NCI-H345 treated with DMSO at 0.1 percent for 48 hours (cell line): ENCODE data around the gene SMPDL3A.

ENCODE experiments used
- DNase-seq: peaks from one replicate; lab custom pipeline; 2025; ENCODE audit not compliant: unreplicated experiment; lab: John Stamatoyannopoulos, UW

The SMPDL3A gene

DNA sequence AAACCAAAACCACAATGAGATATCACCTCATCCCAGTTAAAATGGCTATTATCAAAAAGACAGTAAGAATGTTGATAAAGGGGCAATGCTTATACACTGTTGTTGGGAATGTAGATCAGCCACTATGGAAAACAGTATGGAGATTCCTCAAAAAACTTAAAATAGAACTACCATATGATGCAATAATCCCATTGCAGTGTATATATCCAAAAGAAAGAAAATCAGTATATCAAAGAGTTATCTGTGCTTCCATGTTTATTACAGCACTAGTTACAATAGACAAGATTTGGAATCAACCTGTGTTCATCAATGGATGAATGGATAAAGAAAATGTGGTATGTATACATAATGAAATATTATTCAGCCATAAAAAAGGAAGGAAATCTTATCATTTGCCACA lies 13.1 kb upstream of the SMPDL3A start:
- no peak for DNase-seq

GRCh38 chr6:122778302-122778701 lies 10.8 kb upstream of the SMPDL3A start:
- no peak for DNase-seq

- DNase-seq = peak; percentile 25
Measured at GRCh38 chr6:122778985-122779661, 9.9 kb upstream of the SMPDL3A start.

DNA sequence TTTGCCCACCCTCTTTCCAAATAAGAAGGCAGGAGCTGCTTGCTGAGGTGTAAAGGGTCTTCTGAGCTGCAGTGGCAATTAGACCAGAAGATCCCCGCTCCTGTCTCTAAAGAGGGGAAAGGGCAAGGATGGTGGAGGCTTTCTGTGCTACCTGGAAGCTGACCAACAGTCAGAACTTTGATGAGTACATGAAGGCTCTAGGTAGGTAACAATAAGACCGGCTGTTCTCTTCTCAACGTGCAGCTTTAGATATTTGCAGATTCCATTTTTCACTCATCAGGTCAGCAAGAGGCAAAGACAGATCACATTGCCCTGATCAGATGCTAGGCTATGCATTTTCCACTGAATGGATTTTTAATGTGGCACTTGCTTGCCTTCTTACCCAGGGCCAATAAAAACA lies 9.4 kb upstream of the SMPDL3A start, which contains the start of gene FABP7:
Gene FABP7 (plus strand): TSS at position 50 of the 400 bp plus-strand sequence. CDS start 79 bp downstream, at position 129.
- no peak for DNase-seq

GRCh38 chr6:122780114-122780513 lies 8.9 kb upstream of the SMPDL3A start:
- no peak for DNase-seq

- DNase-seq = no peak
Measured at GRCh38 chr6:122781716-122782115, 7.3 kb upstream of the SMPDL3A start.

- DNase-seq = no peak
Measured at GRCh38 chr6:122783401-122783800, 5.7 kb upstream of the SMPDL3A start.

DNA sequence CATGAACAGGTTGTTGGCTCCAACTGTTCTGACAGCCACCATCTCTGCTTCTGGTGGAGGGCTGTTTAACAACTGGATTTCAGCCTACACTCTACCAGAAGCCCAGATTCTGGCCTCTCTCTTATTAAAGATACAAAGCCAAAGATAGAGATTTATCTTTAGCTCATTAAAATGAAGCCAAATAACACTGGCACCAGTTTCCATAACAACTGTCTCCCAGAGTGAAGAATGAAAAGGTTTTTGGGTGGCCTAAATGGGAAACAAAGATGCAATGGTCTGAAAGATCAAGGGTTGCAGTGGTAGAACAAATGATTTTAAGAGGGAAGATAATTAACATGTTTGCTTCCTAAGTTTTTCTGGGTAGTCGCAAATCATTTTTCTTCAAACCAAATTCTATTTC lies 3.2 kb upstream of the SMPDL3A start:
- no peak for DNase-seq

DNA sequence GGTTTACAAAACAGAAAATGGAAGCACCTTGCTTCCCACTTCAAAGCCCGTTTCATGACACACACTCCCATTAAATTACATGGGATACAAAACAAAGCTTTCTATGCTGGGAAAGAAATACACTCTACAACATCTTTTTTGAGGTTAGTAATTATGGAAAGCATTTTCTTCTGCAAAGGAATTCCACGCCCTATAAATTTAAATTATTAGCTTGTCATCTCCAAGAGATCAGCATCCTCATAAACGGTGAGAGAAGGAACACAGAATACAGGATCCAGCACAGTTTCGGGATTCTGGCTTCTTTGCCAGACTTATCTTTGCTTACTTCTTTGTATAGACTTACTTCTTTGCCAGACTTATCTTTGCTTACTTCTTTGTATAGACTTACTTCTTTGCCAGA lies 1.3 kb upstream of the SMPDL3A start:
- no peak for DNase-seq

- DNase-seq = no peak
Measured at GRCh38 chr6:122788208-122788607, 850 bp upstream of the SMPDL3A start.

GRCh38 chr6:122788663-122789181 lies 336 bp upstream of the SMPDL3A start:
- DNase-seq = peak; percentile 64

DNA sequence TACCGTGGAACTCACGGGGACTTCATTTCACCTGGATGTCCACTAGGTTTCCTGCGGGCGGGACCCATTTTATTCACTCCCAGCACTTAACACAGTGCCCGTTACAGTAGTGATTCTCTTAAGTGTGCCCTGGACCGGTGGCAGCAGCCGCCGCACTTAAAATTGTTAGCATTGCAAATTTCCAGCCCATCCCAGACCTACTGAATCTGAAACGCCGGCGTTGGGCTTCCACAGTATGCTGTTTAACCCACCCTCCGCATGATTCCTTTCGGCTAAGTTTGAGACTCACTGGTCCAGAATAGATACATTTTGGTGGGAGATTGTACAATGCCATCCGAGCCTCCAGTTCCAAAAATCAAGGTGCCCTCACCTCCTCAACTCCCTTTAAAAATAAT lies 967 bp downstream of the SMPDL3A start:
- DNase-seq = peak; percentile 54

DNA sequence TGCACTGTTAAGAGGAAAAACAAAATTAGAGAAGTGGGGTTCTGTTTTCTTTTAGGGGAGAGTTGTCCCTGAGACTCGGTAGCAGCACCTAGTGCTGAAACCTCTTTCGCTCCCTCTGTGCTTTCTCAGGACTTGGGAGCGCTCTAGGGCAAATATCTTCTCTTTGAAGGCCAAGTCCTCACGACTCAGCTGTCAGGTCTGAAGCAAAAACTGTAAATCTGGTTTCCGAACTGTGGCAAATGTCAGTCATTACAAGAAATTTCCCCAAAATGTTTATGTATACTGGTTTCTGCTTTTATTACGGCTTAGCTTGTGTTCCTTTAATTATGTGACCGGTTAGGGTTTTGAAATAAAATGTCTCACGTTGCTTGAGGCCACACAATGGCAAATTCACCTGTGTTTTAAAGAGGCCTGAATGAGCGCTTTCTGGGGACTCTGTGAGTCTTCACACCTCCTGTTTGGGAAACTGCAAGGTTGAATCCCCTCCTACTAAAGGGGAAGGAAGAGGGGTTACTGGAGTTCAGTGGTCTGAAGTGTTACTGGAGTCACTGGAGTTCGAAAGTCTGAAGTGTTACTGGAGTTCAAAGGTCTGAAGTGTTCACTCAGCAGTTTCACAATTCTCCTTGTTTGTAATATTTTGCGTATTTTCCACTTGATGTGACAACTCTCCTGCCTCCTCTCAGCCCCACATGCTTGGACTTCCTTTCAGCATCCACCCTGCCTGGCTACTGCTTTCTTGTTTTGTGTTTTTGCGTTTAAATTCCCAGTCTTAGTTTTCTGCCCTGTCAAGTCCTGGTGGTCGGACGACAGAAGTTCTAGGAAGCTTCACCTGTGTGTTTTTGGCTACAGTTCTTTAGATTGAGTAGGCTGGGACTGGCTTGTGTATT lies 1.6 kb downstream of the SMPDL3A start:
- DNase-seq = no peak

- DNase-seq = no peak
Measured at GRCh38 chr6:122791310-122791679, 2.2 kb downstream of the SMPDL3A start.

- DNase-seq = no peak
Measured at GRCh38 chr6:122792766-122793165, 3.7 kb downstream of the SMPDL3A start.

DNA sequence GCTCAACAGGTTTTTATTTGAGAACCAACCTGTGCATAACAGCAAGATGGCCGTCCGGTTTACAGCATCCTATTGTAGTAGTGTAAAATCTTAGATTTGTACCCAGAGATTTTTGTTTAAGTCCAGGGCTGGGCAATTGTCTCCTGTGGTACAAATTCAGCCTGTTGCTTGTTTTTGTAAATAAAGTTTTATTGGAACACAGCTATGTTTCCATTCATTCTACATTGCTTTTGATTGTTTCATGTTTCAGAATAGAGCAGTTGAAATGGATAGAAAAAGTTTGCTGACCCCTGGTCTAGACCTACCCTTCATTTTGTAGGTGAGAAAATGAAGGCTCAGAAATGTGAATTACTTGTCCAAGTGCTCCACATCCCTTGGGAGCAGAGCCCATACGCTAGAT lies 8.5 kb downstream of the SMPDL3A start:
- DNase-seq = no peak

- DNase-seq = no peak
Measured at GRCh38 chr6:122798099-122798641, 9.1 kb downstream of the SMPDL3A start.

GRCh38 chr6:122799140-122799745 lies 10.2 kb downstream of the SMPDL3A start:
- no peak for DNase-seq

GRCh38 chr6:122799916-122800686 lies 11.0 kb downstream of the SMPDL3A start:
- no peak for DNase-seq

DNA sequence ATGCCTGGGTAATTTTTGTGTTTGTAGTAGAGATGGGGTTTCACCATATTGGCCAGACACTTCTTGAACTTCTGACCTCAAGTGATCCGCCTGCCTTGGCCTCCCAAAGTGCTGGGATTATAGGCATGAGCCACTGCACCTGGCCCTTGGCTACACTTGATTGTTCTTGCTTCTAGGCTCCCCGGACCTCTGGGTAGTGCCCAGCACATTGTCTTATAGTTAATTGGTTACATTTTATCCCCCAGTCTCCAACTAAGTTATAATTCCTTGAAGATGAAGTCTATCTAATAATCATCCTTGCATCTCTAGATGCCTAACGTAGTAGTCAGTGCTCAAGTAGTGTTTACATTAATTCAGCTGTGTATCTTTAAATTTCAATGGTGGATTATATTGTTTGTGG lies 11.8 kb downstream of the SMPDL3A start:
- no peak for DNase-seq

GRCh38 chr6:122801397-122801796 lies 12.3 kb downstream of the SMPDL3A start:
- DNase-seq = no peak
